GM21528 (cell line): ENCODE measurements around the gene ITK.
"Not testable (repeated sequence)": the region's sequence is repeated elsewhere in the genome, so short reads cannot be mapped to it uniquely, and the experiment has no call there.

Source experiments
- ATAC-seq: cut with Tn5 transposase; IDR thresholded peaks from one replicate; pipeline ENCODE4 v1.9.1; 2021; ENCODE audit warnings: mild to moderate bottlenecking, moderate library complexity; ENCODE audit not compliant: unreplicated experiment, low FRiP score

Gene ITK

DNA sequence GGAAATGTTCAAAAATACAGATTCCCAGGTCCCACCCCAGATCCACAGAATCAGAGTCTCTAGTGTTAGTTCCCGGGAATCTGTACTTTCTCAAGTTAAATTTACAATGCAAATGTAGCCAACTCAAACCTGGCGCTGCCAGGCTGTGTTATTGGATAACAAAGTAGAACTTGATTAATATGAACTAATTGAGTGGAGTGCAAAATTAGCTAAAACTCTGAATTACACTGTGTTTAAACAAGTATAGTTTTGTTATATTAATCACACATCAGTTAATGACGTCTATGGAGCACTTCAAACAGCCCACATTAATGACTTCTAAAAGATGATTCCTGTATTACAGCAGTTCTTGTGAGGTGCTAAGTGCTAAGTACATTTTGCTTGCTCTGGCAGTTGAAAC, 52.9 kb downstream of the ITK start:
- ATAC-seq, result no peak

- no peak for ATAC-seq
Measured at GRCh38 chr5:157236423-157236822, 55.8 kb downstream of the ITK start.

DNA sequence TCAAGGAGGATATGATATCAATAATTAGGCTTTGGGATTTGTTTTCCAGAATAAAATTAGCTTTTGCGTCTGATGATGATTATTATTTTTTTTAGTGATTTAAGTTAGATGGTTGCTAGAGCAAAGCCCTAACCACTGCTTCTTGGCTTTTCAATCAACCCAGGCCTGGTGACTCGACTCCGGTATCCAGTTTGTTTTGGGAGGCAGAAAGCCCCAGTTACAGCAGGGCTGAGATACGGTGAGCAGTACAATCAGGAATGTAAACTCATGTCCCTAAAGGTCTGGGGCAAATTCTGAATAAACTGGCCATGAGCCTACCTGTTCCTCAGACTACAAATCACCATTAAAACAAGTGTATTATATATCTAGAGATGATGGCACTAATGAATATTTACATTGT, 60.8 kb downstream of the ITK start:
- no peak for ATAC-seq

DNA sequence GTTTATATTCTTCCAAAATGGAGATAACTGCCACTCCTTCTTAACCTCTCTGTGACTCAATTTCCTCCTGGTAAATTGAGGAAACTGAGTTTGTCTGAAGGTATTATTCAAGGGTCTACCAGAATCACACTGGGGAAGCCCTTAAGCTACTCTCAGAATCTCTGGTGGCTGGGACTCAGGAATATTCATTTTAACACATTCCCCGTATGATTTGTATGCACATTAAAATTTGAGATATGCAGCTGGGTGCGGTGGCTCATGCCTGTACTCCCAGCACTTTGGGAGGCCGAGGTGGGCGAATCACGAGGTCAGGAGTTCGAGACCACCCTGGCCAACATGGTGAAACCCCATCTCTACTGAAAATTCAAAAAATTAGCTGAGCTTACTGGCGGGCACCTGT, 64.1 kb downstream of the ITK start:
- not testable (repeated sequence) for ATAC-seq

DNA sequence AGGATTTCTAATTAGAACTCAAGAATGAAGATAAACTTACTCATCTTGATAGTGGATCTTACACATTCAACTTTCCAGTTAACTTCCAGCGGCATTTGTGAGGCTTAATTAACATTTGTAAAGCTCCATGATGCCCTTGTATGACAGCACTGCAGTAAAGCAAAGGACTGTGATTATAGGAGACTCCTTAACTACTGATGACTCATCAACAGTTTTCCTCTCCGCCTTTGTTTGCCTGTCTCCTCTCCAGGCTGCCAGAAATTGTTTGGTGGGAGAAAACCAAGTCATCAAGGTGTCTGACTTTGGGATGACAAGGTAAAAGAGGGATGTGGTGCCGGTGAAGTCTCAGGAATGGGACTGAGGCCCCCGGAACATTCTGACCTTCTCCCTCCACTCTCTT, 64.8 kb downstream of the ITK start:
- ATAC-seq, result no peak

DNA sequence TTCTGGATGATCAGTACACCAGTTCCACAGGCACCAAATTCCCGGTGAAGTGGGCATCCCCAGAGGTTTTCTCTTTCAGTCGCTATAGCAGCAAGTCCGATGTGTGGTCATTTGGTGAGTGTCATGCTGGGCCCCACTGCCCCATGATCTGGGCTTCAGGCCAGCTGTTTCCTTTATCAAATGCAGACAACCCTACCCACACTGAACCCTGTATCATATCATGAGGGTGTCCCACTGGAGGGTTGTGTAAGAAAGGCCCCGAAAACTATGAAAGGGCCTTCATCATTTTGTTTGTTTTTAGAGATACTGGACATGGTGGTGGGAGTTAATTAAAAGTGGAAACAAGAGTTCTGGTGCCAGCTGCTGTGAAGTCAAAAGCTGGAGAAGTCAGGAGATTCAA, 65.2 kb downstream of the ITK start:
- ATAC-seq, result no peak

DNA sequence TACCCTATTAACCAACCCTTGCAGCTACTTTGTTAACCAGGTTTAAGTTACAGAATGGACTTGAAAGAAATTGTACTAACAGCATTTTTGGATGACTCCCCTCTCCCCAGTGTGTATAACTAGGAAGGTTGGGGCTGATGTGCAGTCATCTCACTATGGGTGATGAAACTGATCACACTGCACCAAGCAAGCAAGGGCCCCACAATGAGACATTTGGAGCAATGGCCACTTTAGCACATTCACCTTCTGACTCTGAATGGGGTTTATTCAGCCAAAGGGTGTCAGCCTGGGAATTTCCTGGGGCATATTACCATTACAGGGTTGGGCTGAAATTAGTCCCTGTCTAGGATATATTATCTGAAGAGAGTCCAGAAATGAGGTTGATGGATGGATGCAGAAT, 66.6 kb downstream of the ITK start:
- ATAC-seq, result no peak

DNA sequence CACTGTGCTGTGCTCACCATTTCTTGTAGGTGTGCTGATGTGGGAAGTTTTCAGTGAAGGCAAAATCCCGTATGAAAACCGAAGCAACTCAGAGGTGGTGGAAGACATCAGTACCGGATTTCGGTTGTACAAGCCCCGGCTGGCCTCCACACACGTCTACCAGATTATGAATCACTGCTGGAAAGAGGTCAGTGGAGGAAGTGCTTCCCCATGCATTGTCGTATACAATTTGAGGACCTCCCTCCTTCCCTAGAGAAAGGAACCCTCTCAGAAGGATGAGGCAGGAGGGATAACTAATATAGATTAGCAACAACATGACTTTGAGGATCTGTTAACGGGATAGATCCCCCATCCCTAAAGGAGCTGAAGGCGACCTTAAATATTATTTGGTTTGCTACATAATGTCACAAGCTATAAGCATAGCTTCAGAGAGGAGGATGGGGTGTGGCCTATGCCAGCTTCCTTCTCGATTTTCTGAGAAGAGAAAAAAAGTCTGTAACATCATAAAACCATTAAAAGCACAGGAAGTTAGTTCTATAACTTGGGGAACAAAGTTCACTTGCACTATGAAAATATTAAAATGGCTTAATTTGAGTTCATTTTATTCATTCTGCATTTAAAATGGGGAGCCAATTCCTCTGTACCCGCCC, 68.3 kb downstream of the ITK start:
- ATAC-seq, result no peak

GRCh38 chr5:157252711-157253465, 72.2 kb downstream of the ITK start:
- peak; percentile 84 for ATAC-seq

- ATAC-seq, result peak; percentile 55
Measured at GRCh38 chr5:157253547-157253946, 72.9 kb downstream of the ITK start.

GRCh38 chr5:157258450-157258849, 77.8 kb downstream of the ITK start:
- ATAC-seq, result no peak

DNA sequence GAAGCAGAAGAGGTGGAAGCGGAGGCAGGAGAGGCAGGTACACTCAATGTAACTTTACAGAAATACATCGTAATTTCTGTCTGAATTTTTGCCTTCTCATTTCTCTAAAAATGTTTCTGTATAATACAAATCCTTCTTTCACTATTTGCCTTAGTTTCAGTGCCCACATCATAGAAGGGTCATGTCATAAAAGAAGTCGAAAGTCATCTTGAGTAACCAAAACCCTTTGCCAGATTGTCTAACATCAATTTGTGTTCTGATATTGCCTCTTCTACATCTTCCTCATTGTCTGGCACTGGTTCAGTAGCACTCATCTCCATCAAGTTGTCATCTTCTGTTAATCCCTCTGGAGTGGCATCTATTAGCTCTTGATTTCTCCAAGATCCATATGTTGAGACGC, 79.1 kb downstream of the ITK start:
- no peak for ATAC-seq

- ATAC-seq, result no peak
Measured at GRCh38 chr5:157263496-157264090, 83.0 kb downstream of the ITK start.

DNA sequence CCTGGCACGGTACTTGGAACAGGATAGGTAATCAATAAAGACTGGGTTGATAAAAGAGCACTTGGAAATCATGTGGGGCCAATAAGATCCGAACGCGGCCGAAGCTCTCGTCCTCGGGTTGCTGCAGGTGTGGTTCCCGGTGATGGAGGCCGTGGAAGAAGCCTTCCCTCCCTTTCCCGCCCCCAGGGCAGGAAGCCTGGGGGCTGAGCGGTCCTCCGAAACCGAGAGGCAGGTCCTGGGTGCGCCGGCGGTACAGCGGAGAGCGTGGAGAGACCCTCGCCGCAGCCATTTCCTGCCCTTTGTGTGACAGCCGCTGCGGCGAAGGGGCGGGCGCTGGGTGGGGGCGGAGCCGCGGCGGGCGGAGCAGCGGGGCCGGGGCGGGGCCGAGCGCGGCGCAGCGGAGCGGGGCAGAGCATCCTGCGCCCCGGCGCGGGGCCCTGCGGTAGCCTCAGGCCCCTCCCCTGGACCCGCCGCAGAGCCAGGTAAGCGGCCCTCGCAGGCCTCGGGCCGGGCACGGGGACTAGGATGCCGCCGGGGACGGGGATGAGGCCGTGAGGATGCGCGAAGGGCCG, 85.2 kb downstream of the ITK start, which contains the start of gene CYFIP2:
Gene CYFIP2 (plus strand): TSS at position 410 of the 572 bp plus-strand sequence. CDS start 19,239 bp downstream, outside the sequence.
- peak; percentile 85 for ATAC-seq

DNA sequence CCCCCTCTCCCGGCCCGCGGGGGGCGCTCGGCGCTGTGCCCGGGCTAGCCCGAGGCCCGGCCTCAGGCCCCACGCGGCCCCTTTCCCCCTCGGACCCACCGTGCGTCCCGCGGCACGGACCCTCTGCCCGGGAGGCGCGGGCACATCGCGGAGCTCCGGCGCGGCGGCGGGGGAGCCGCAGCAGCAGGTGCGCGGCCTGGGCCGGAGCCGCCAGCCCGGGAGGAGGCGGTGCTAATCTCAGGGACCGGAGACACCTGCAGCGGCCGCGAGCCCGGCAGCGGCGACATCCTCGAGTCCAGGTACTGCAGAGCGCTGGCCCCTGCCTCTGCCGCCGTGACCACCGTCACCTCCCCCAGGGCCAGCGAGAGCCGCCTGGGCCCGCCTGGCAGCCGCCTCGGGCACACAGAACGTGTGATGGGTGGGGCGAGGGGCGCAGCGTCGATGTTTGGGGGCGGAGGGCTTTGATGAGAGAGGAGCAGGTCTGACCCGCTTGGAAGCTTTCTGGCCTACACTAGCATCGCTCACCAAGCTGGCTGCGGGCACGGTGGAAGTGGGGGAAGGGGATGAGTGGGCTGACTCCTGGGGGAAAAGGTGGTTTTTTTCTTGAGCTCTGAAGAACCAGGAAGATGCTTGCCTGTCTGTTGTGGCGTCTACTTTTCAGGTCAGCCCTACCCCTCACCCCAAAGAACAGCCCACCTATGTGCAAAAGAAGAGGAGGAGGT, 85.8 kb downstream of the ITK start:
- ATAC-seq, result peak; percentile 52

DNA sequence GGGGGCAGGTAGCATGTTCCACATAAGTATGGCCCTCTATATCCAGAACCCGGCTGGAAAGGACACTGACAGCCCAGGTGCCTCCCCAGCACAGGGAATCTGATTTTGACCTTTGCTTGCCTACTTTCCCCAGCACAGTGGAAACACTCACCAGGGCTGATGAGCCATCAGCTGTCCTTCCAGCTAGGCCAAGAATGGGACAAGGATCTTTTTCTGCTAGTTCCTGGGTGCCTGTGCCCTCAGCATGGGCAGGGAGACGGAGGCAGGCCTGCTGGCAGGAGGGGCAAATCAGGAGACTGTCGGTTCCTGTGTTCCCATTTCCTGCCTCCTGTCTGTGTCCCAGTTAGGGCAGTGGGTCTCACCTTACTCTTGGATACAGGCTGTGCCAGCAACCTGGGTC, 86.4 kb downstream of the ITK start:
- no peak for ATAC-seq

GRCh38 chr5:157267761-157268480, 87.3 kb downstream of the ITK start:
- no peak for ATAC-seq

DNA sequence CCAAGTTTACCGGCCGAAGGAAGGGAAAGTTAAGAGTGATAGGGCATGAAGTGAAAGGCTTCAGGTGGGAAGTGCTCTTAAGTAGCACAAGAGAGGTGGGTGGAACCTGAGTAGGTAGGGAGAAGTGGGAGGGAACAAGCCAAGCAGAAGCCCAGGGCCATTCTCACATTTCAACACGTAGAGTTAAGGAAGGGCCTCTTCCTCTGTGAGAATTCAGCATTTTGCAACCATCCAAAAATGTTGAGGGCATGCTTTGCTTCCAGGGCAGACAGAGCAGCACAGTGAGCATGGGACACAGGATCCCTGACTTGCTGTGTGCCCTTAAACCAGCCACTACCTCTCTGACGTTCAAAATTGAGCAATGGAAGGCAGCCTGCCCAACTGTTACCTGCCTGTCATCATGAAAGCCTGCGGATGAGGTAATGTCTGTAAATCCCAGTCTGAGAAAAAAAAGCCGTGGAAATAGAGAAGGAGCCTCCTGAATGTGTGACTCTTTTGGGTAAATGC, 88.6 kb downstream of the ITK start:
- no peak for ATAC-seq

DNA sequence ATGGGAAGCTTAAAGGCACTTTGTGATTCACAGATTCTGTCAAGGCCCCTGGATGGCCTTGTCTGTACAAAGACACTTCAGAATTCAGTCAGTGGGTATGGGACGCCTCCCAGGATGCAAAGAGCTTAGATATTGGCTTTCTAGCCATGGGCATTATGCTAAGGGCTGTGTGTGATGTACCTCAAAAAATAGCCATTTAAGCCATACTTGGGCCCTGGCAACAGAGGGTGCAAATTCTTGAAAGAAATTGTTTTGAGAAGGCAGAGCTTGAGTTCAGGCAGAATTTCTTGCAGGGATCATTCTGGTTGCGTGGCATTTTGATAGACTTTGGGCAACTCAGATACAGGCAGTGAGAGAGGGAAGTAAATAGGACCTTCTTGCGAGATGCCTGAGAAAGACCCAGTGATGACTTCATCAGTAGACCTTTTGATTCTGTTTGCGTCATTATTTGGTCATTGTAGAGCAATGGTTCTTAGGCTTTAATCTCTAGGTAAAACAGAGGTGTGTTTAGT, 89.2 kb downstream of the ITK start:
- no peak for ATAC-seq

GRCh38 chr5:157270771-157271170, 90.1 kb downstream of the ITK start:
- no peak for ATAC-seq
